Measurements from ENCODE around the gene ANXA5. TPM values are rescaled to one million over a fixed set of nuclear protein-coding genes. Genes with fewer than 3 reads are reported as not detected.

Gene ANXA5
- 153 and 216 TPM in 2 replicates for total RNA-seq (ENCODE audit: low replicate concordance)

DNA sequence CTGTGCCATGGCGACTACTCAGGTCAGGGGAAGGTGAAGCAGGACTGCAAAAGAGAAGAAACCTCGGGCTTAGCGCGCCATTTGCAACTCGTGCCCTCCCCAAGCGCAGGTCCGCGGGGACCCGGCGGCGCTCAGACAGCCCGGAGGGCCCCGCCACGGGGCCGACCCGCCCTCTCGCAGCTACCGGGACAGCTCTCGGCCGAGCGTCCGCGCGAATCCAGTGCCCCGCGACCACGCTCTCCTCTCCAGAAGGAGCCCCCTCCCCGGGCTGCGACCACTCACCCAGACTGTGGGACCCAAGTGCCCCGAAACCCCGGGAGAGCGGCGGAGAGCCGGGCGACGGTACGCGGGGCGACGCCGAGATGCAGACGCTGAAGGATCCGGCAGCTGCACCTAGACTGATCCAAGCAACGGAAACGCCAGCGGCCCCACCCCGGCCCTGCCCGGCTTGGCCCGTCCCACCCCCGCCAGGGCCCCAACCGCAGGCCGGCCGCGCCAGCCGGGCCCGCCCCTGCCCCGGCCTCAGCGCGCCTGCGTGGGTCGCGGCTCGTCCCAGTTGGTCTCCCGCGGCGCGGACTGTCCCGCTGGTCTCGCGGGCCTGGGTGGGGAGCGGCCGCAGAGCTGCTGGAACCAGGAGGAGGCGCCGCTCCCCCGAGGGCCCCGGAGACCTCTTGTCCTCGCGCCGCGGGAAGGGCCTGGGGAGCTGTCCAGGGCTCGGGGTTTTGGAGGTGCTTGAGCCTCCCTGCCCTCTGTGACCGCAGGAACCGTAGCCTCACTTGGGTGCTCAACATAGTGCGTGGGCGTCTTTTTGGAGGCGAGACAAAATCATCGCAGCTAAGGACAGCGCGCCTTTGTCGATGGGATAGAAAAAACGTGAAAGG is at the start of gene ANXA5:
Gene ANXA5 (minus strand): TSS at position 400 of the 881 bp plus-strand sequence. CDS start 391 bp downstream, at position 9.
- Mint-ChIP-seq H3K36me3 (peaks cover 13% of the 10 kb centered on the region), H3K27me3 (ENCODE audit: insufficient read depth, low read depth) (no peaks in the 10 kb centered on the region), H3K27ac (peak within 1 kb of the TSS; percentile 88), H3K4me3 (peak within 1 kb of the TSS; percentile 98), H3K9me3 (no peaks in the 10 kb centered on the region), H3K4me1 (peaks cover 26% of the 10 kb centered on the region)
- peaks cover 38% of the 10 kb centered on the region for H3K79me2 ChIP-seq (ENCODE audit: low read depth)
- H3K27me3 ChIP-seq = no peaks in the 10 kb centered on the region
- TF ChIP-seq, protein P1, sequence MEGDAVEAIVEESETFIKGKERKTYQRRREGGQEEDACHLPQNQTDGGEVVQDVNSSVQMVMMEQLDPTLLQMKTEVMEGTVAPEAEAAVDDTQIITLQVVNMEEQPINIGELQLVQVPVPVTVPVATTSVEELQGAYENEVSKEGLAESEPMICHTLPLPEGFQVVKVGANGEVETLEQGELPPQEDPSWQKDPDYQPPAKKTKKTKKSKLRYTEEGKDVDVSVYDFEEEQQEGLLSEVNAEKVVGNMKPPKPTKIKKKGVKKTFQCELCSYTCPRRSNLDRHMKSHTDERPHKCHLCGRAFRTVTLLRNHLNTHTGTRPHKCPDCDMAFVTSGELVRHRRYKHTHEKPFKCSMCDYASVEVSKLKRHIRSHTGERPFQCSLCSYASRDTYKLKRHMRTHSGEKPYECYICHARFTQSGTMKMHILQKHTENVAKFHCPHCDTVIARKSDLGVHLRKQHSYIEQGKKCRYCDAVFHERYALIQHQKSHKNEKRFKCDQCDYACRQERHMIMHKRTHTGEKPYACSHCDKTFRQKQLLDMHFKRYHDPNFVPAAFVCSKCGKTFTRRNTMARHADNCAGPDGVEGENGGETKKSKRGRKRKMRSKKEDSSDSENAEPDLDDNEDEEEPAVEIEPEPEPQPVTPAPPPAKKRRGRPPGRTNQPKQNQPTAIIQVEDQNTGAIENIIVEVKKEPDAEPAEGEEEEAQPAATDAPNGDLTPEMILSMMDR (IDR thresholded peaks at IDR 0.05) = peak; percentile 49
- TF ChIP-seq EZH2phosphoT487 (IDR thresholded peaks at IDR 0.05) = no peak
- no peaks in the 10 kb centered on the region for H3K36me3 ChIP-seq
- no peaks in the 10 kb centered on the region for H3K9me3 ChIP-seq (ENCODE audit: low read depth)
- DNase-seq (ENCODE audit: low spot score) = peak; percentile 89
- peaks cover 13% of the 10 kb centered on the region for H3F3A ChIP-seq (ENCODE audit: low read depth)
- no peak within 1 kb of the TSS for H3K27ac ChIP-seq
- H3K9ac ChIP-seq = peak within 1 kb of the TSS; percentile 66
- peak within 1 kb of the TSS; percentile 90 for H2AFZ ChIP-seq (replicated peaks)
- peaks cover 9% of the 10 kb centered on the region for H3K4me1 ChIP-seq
- H4K20me1 ChIP-seq (ENCODE audit: low read depth) = peaks cover 10% of the 10 kb centered on the region
- peak within 1 kb of the TSS; percentile 88 for H3K4me2 ChIP-seq
- peak within 1 kb of the TSS; percentile 86 for H3K4me3 ChIP-seq

DNA sequence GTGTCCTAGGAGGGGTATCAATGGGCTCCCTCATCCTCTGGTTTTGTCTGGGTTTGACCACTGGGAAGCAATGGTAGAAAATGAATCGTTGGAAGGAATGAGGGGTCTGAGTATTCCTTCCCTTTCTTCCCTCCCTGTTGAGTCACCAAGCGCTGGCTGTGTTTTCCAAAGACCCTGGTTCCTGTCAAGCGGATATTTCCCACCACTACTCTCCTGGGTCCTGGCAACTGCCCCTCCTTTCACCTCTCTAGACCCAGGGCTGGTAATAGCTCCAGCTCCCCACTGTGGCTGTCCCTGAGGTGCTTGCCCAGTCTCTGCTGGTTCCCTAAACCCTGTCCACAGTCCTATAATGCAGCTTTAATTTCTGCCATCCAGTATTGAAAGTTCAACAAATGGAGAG is 46.0 kb upstream of the ANXA5 start:
- TF ChIP-seq, protein P1 (IDR thresholded peaks at IDR 0.05) = no peak
- TF ChIP-seq EZH2 (IDR thresholded peaks at IDR 0.05) (no peak), EZH2phosphoT487 (IDR thresholded peaks at IDR 0.05) (no peak)
- peaks cover 2% of the 10 kb centered on the region for H3K27me3 Mint-ChIP-seq (ENCODE audit: insufficient read depth, low read depth)
- H3K9me3 Mint-ChIP-seq = peaks cover 3% of the 10 kb centered on the region

DNA sequence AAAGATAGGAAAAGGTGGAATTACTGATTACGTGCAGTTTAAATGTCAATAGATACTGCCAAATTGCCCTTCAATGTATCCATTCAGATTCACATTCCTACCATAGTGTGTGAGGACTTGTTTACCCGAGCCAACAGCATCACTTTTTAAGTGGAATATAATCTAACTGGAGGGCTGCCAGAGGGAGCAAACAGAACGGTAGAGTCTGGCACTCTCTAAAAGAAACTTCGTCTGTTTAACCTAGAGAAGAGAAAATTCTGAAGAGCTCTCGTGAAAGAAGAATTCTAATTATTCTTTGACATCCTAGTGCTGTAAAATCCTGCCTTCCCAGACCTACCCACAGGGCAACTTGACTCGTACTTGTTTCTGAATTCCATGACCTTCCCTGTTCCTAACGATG is 45.0 kb upstream of the ANXA5 start:
- no peak overlapping the region for H3K27ac ChIP-seq
- no peak overlapping the region for H3K9ac ChIP-seq
- no peak for DNase-seq (ENCODE audit: low spot score)
- no peak for TF ChIP-seq EZH2 (IDR thresholded peaks at IDR 0.05)
- no peak for TF ChIP-seq EZH2phosphoT487 (IDR thresholded peaks at IDR 0.05)
- TF ChIP-seq, protein P1 (IDR thresholded peaks at IDR 0.05) = no peak
- H3K4me3 ChIP-seq = no peak overlapping the region
- H3K4me3 Mint-ChIP-seq = no peak overlapping the region
- H3K79me2 ChIP-seq (ENCODE audit: low read depth) = no peaks in the 10 kb centered on the region
- no peak overlapping the region for H3K4me2 ChIP-seq
- H3F3A ChIP-seq (ENCODE audit: low read depth) = no peaks in the 10 kb centered on the region
- no peak overlapping the region for H2AFZ ChIP-seq (replicated peaks)
- H3K9me3 ChIP-seq (ENCODE audit: low read depth) = no peaks in the 10 kb centered on the region
- no peak overlapping the region for H3K27ac Mint-ChIP-seq
- H3K9me3 Mint-ChIP-seq = peaks cover 3% of the 10 kb centered on the region
- H3K27me3 ChIP-seq = no peaks in the 10 kb centered on the region
- H3K27me3 Mint-ChIP-seq (ENCODE audit: insufficient read depth, low read depth) = peaks cover 2% of the 10 kb centered on the region
- no peaks in the 10 kb centered on the region for H3K36me3 Mint-ChIP-seq
- H4K20me1 ChIP-seq (ENCODE audit: low read depth) = no peaks in the 10 kb centered on the region
- no peaks in the 10 kb centered on the region for H3K4me1 ChIP-seq
- H3K36me3 ChIP-seq = no peaks in the 10 kb centered on the region
- H3K4me1 Mint-ChIP-seq = no peaks in the 10 kb centered on the region

More for the DNA sequence above, 46.0 kb upstream of the ANXA5 start:
- Histone ChIP-seq H3F3A (ENCODE audit: low read depth) (no peaks in the 10 kb centered on the region), H3K9me3 (ENCODE audit: low read depth) (no peaks in the 10 kb centered on the region), H3K36me3 (no peaks in the 10 kb centered on the region), H3K9ac (no peak overlapping the region), H4K20me1 (ENCODE audit: low read depth) (no peaks in the 10 kb centered on the region), H3K27me3 (no peaks in the 10 kb centered on the region), H3K4me2 (no peak overlapping the region), H3K79me2 (ENCODE audit: low read depth) (no peaks in the 10 kb centered on the region), H3K4me1 (no peaks in the 10 kb centered on the region), H3K27ac (no peak overlapping the region), H2AFZ (replicated peaks) (no peak overlapping the region), H3K4me3 (no peak overlapping the region)
- H3K4me3 Mint-ChIP-seq = no peak overlapping the region
- no peaks in the 10 kb centered on the region for H3K4me1 Mint-ChIP-seq
- no peaks in the 10 kb centered on the region for H3K36me3 Mint-ChIP-seq
- H3K27ac Mint-ChIP-seq = no peak overlapping the region
- DNase-seq (ENCODE audit: low spot score) = no peak

Data from neural progenitor cell (in vitro differentiated cells).